ENCODE results near the gene CST3.

GRCh38 chr20:23661002-23661429 lies 23.3 kb upstream of the CST3 start:
- TF ChIP-seq NFIC (IDR thresholded peaks at IDR 0.05) (no peak), CEBPB (IDR thresholded peaks at IDR 0.05) (no peak), TAF1 (IDR thresholded peaks at IDR 0.05; ENCODE audit: low read depth) (no peak), RAD21 (IDR thresholded peaks at IDR 0.05; ENCODE audit: low read depth) (no peak), EP300 (IDR thresholded peaks at IDR 0.05; ENCODE audit: borderline replicate concordance) (no peak), MAX (IDR thresholded peaks at IDR 0.05) (no peak), TEAD4 (IDR thresholded peaks at IDR 0.05) (no peak)

Measured in Ishikawa (cell line).